Left ventricle myocardium inferior (tissue), 1 donor: ENCODE data around the gene SPRR2G. TPM values are rescaled to one million over a fixed set of nuclear protein-coding genes. Genes with fewer than 3 reads are reported as not detected.
"Not testable (repeated sequence)": the region's sequence is repeated elsewhere in the genome, so short reads cannot be mapped to it uniquely, and the experiment has no call there.

Source experiments
- DNase-seq: peaks from one replicate; pipeline ENCODE4 v3.0.0-alpha.2; 2020
- H3K27ac ChIP-seq: fragments of 200-600 bp; replicated peaks from 2 replicates; pipeline ENCODE4 v1.8.0; 2021
- H3K27me3 ChIP-seq: fragments of 200-600 bp; 2 replicates; pipeline ENCODE4 v1.8.0; 2021; ENCODE audit warnings: low read depth
- H3K36me3 ChIP-seq: fragments of 200-600 bp; 2 replicates; pipeline ENCODE4 v1.8.0; 2021
- H3K4me1 ChIP-seq: fragments of 200-600 bp; 2 replicates; pipeline ENCODE4 v1.8.0; 2021
- H3K4me3 ChIP-seq: fragments of 200-600 bp; 2 replicates; pipeline ENCODE4 v1.8.0; 2021; ENCODE audit warnings: mild to moderate bottlenecking, moderate library complexity
- H3K9me3 ChIP-seq: fragments of 200-600 bp; replicated peaks from 2 replicates; pipeline ENCODE4 v1.8.0; 2021
- intact Hi-C: fragments of 100-400 bp; cut with micrococcal nuclease; formaldehyde crosslinking; loops from one replicate; pipeline ENCODE4 v1.11.0; 2022
- total RNA-seq: library from RNA; stranded (reverse); fragmentation: NEBNext Ultra II Directional; extraction: Animal tissue kit (Norgen Biotek cat#: 25700); gene quantifications from one replicate; pipeline ENCODE4 v1.2.1, GENCODE V29; 2021
- TF ChIP-seq, protein P1 (sequence below): fragments of 200-600 bp; IDR thresholded peaks from 2 replicates; pipeline ENCODE4 v1.8.0; 2021; ENCODE audit warnings: antibody characterized with exemption, mild to moderate bottlenecking, borderline replicate concordance
- donor health status: DM: no; HTN: yes; CAD: no; lungs with severe emphysema.

Gene SPRR2G
- total RNA-seq, 1 donor from 2014 or later = not detected

DNA sequence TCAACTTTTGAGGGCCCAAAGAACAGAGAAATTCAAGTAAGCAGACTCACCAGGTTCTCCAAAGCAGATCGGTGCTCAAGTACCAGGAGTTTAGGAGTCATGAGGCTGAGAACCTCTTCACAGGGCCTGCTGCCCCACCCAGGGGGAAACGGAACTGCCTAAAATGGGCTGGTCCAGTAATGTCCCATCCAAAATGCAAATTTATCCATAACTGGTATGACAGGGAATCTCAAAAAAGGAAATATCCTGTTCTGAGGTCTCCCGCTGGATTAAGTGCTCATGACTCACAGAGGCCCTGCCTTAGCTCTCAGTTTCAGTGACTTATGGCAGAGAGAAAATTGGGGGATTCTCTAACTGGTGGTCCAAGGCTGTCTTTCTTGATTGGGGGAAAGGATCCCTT lies 9.3 kb downstream of the SPRR2G start:
- DNase-seq = no peak
- H3K27ac ChIP-seq = no peak overlapping the region
- no peak overlapping the region for H3K4me3 ChIP-seq
- H3K9me3 ChIP-seq = no peaks in the 10 kb centered on the region
- H3K4me1 ChIP-seq = no peaks in the 10 kb centered on the region
- H3K27me3 ChIP-seq = no peaks in the 10 kb centered on the region
- TF ChIP-seq, protein P1, sequence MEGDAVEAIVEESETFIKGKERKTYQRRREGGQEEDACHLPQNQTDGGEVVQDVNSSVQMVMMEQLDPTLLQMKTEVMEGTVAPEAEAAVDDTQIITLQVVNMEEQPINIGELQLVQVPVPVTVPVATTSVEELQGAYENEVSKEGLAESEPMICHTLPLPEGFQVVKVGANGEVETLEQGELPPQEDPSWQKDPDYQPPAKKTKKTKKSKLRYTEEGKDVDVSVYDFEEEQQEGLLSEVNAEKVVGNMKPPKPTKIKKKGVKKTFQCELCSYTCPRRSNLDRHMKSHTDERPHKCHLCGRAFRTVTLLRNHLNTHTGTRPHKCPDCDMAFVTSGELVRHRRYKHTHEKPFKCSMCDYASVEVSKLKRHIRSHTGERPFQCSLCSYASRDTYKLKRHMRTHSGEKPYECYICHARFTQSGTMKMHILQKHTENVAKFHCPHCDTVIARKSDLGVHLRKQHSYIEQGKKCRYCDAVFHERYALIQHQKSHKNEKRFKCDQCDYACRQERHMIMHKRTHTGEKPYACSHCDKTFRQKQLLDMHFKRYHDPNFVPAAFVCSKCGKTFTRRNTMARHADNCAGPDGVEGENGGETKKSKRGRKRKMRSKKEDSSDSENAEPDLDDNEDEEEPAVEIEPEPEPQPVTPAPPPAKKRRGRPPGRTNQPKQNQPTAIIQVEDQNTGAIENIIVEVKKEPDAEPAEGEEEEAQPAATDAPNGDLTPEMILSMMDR = no peak
- no peaks in the 10 kb centered on the region for H3K36me3 ChIP-seq
- intact Hi-C loops = no loop called here

- Histone ChIP-seq H3K9me3 (no peaks in the 10 kb centered on the region), H3K27me3 (no peaks in the 10 kb centered on the region), H3K27ac (no peak overlapping the region), H3K4me1 (no peaks in the 10 kb centered on the region), H3K4me3 (no peak overlapping the region), H3K36me3 (no peaks in the 10 kb centered on the region)
- DNase-seq = no peak
- intact Hi-C loops = no loop called here
- TF ChIP-seq, protein P1 = no peak
Observed at GRCh38 chr1:153140484-153140883, 10.2 kb downstream of the SPRR2G start.

DNA sequence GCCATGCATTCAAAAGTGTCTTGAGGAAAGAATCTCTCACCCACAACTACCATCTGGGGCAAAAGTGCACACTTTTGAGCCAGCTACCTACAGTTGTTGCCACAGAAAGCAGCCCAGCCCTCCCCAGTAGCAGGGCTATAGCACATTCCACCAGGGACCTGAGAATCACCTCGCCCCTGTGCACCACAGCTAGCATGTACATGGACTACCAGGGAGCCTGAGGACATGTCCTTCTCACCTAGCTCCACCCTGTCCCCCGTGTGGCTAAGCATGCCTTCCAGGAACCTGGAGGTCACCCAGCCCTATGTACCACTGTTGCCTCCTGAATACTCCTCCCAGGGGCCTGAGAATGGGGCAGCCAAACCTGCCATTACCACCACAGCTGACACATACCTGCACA lies 16.9 kb downstream of the SPRR2G start:
- DNase-seq = no peak
- H3K27ac ChIP-seq = no peak overlapping the region
- peaks cover 14% of the 10 kb centered on the region for H3K27me3 ChIP-seq
- no peaks in the 10 kb centered on the region for H3K4me1 ChIP-seq
- H3K4me3 ChIP-seq = no peak overlapping the region
- intact Hi-C loops = no loop called here
- TF ChIP-seq, protein P1 = no peak
- no peaks in the 10 kb centered on the region for H3K36me3 ChIP-seq
- H3K9me3 ChIP-seq = no peaks in the 10 kb centered on the region

DNA sequence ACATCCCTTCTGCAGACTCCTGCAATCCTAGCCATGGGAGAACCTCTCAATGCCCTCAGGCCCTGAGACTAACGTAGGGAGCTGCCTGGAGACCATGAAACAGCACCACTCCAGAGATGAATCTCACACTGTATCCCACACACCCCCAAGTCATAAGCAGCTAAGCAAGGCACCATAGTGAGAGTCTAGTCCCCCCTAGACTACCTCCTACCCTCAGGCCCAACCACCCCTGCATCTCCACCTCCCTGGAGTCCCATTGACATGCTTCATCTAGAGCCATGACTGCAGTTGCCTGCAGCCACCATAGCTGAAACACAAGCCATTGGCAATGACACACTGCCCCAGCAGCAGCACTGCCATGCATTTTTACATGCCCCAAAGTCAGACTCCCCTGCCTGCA lies 17.4 kb downstream of the SPRR2G start:
- Histone ChIP-seq H3K27ac (no peak overlapping the region), H3K4me3 (no peak overlapping the region), H3K36me3 (no peaks in the 10 kb centered on the region), H3K4me1 (no peaks in the 10 kb centered on the region), H3K9me3 (no peaks in the 10 kb centered on the region), H3K27me3 (peaks cover 14% of the 10 kb centered on the region)
- TF ChIP-seq, protein P1 = no peak
- intact Hi-C loops = no loop called here
- DNase-seq = no peak

- H3K27ac ChIP-seq, DNase-seq, H3K36me3 ChIP-seq, intact Hi-C loops, H3K4me1 ChIP-seq, H3K27me3 ChIP-seq, H3K4me3 ChIP-seq: not testable (repeated sequence)
- H3K9me3 ChIP-seq = peaks cover 28% of the 10 kb centered on the region
Observed at GRCh38 chr1:153128688-153129087, 22.0 kb downstream of the SPRR2G start.

DNA sequence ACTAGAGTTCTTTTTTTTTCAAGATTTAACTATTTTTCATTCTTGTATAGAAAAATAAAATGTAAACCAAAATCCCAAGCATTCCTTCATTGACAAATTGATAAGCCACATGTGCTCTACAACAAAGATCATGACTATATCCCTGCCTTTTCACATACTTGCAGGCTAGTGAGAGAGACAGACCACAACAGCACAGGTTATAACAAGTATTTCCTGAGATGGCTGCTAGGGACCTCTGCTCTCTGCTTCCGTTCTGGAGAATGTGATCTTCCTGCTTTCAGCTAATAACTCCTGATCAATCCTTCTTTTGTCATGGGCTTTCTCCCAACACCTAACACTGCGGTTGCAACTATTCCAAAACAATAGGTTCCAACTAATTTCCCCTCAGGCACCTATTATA lies 23.4 kb downstream of the SPRR2G start:
- peaks cover 35% of the 10 kb centered on the region for H3K9me3 ChIP-seq
- no peaks in the 10 kb centered on the region for H3K4me1 ChIP-seq
- no peak overlapping the region for H3K27ac ChIP-seq
- TF ChIP-seq, protein P1 = no peak
- no peak for DNase-seq
- intact Hi-C loops = no loop called here
- H3K36me3 ChIP-seq = no peaks in the 10 kb centered on the region
- H3K27me3 ChIP-seq = peaks cover 4% of the 10 kb centered on the region
- H3K4me3 ChIP-seq = no peak overlapping the region
